ENCODE results near the gene EIF5A. TPM values are rescaled to one million over a fixed set of nuclear protein-coding genes. Genes with fewer than 3 reads are reported as not detected.

The EIF5A gene
- total and polyA plus RNA-seq, 2 donors (not counting 1 experiment from before 2014, with no cell fraction given) = 347 to 752 TPM

GRCh38 chr17:7262192-7262934 lies 45.1 kb upstream of the EIF5A start, which contains the start of gene CLDN7:
TSS of gene CLDN7 (minus strand) at chr17:7262478. CDS start at chr17:7262043, 435 bp downstream.
- no peaks in the 10 kb centered on the region for H3K36me3 ChIP-seq (ENCODE audit: control insufficient read depth, insufficient read depth, low read length)
- peak within 1 kb of the TSS; percentile 80 for H3K4me2 ChIP-seq (ENCODE audit: extremely low read depth, insufficient read depth, low read length)
- H3K27me3 ChIP-seq (ENCODE audit: control insufficient read depth, insufficient read depth, low read length) = no peaks in the 10 kb centered on the region
- no peak within 1 kb of the TSS for H3K27ac ChIP-seq (ENCODE audit: insufficient read depth, low read length)
- H3K4me1 ChIP-seq (ENCODE audit: control insufficient read depth, extremely low read depth, insufficient read depth, low read length) = peaks cover 3% of the 10 kb centered on the region
- TF ChIP-seq CTCF (conservative IDR thresholded peaks at IDR 0.05 in 1 of 2, IDR thresholded peaks at IDR 0.05 in 1 of 2; ENCODE audit: low read depth in 1 of 2, low read length in 2 of 2) (no peak), EZH2 (IDR thresholded peaks at IDR 0.05; ENCODE audit: low read length, missing control alignments) (no peak)
- H2AFZ ChIP-seq (ENCODE audit: low read length) = peak within 1 kb of the TSS; percentile 86
- H3K4me3 ChIP-seq (replicated peaks in 1 of 4; ENCODE audit: control extremely low read depth in 1 of 4, insufficient read depth in 1 of 4, low read depth in 3 of 4, low read length in 4 of 4) = peak within 1 kb of the TSS in 2 of 4 experiments; percentile 4 to 32
- no peaks in the 10 kb centered on the region for H3K9me3 ChIP-seq (ENCODE audit: control insufficient read depth, insufficient read depth, low read depth, low read length)
- H3K79me2 ChIP-seq (ENCODE audit: control insufficient read depth, insufficient read depth, low read length) = no peaks in the 10 kb centered on the region
- no peak within 1 kb of the TSS for H3K9ac ChIP-seq (ENCODE audit: insufficient read depth, low read length)
- DNase-seq (ENCODE audit: low read depth in 2 of 2) = no peak
- H4K20me1 ChIP-seq (ENCODE audit: control insufficient read depth, extremely low read depth, insufficient read depth, low read length) = no peaks in the 10 kb centered on the region

- peak overlapping the region; percentile 80 for H3K4me2 ChIP-seq (ENCODE audit: extremely low read depth, insufficient read depth, low read length)
- no peak for DNase-seq (ENCODE audit: low read depth in 2 of 2)
- TF ChIP-seq EZH2 (IDR thresholded peaks at IDR 0.05; ENCODE audit: low read length, missing control alignments) (no peak), CTCF (conservative IDR thresholded peaks at IDR 0.05 in 1 of 2, IDR thresholded peaks at IDR 0.05 in 1 of 2; ENCODE audit: low read depth in 1 of 2, low read length in 2 of 2) (no peak)
- H2AFZ ChIP-seq (ENCODE audit: low read length) = peak overlapping the region; percentile 86
- no peaks in the 10 kb centered on the region for H4K20me1 ChIP-seq (ENCODE audit: control insufficient read depth, extremely low read depth, insufficient read depth, low read length)
- H3K79me2 ChIP-seq (ENCODE audit: control insufficient read depth, insufficient read depth, low read length) = no peaks in the 10 kb centered on the region
- no peaks in the 10 kb centered on the region for H3K9me3 ChIP-seq (ENCODE audit: control insufficient read depth, insufficient read depth, low read depth, low read length)
- H3K4me3 ChIP-seq (replicated peaks in 1 of 4; ENCODE audit: control extremely low read depth in 1 of 4, insufficient read depth in 1 of 4, low read depth in 3 of 4, low read length in 4 of 4) = peak overlapping the region in 2 of 4 experiments; percentile 4 to 20
- H3K9ac ChIP-seq (ENCODE audit: insufficient read depth, low read length) = no peak overlapping the region
- no peaks in the 10 kb centered on the region for H3K36me3 ChIP-seq (ENCODE audit: control insufficient read depth, insufficient read depth, low read length)
- H3K27me3 ChIP-seq (ENCODE audit: control insufficient read depth, insufficient read depth, low read length) = no peaks in the 10 kb centered on the region
- H3K27ac ChIP-seq (ENCODE audit: insufficient read depth, low read length) = no peak overlapping the region
- peaks cover 3% of the 10 kb centered on the region for H3K4me1 ChIP-seq (ENCODE audit: control insufficient read depth, extremely low read depth, insufficient read depth, low read length)
These were observed 44.3 kb upstream of the EIF5A start for GRCh38 chr17:7262935-7263800.

- H3K27ac ChIP-seq (ENCODE audit: insufficient read depth, low read length) = no peak overlapping the region
- H3K9ac ChIP-seq (ENCODE audit: insufficient read depth, low read length) = no peak overlapping the region
- no peak for DNase-seq (ENCODE audit: low read depth in 2 of 2)
- H2AFZ ChIP-seq (ENCODE audit: low read length) = no peak overlapping the region
- H3K4me3 ChIP-seq (replicated peaks in 1 of 4; ENCODE audit: control extremely low read depth in 1 of 4, insufficient read depth in 1 of 4, low read depth in 3 of 4, low read length in 4 of 4) = no peak overlapping the region
- H4K20me1 ChIP-seq (ENCODE audit: control insufficient read depth, extremely low read depth, insufficient read depth, low read length) = no peaks in the 10 kb centered on the region
- H3K4me1 ChIP-seq (ENCODE audit: control insufficient read depth, extremely low read depth, insufficient read depth, low read length) = peaks cover 3% of the 10 kb centered on the region
- H3K4me2 ChIP-seq (ENCODE audit: extremely low read depth, insufficient read depth, low read length) = no peak overlapping the region
- no peaks in the 10 kb centered on the region for H3K79me2 ChIP-seq (ENCODE audit: control insufficient read depth, insufficient read depth, low read length)
- no peaks in the 10 kb centered on the region for H3K9me3 ChIP-seq (ENCODE audit: control insufficient read depth, insufficient read depth, low read depth, low read length)
- no peaks in the 10 kb centered on the region for H3K27me3 ChIP-seq (ENCODE audit: control insufficient read depth, insufficient read depth, low read length)
- TF ChIP-seq EZH2 (IDR thresholded peaks at IDR 0.05; ENCODE audit: low read length, missing control alignments) (no peak), CTCF (conservative IDR thresholded peaks at IDR 0.05 in 1 of 2, IDR thresholded peaks at IDR 0.05 in 1 of 2; ENCODE audit: low read depth in 1 of 2, low read length in 2 of 2) (no peak)
- H3K36me3 ChIP-seq (ENCODE audit: control insufficient read depth, insufficient read depth, low read length) = no peaks in the 10 kb centered on the region
These were observed 43.7 kb upstream of the EIF5A start for GRCh38 chr17:7263801-7264078.

All from fibroblast of lung (primary cell).